KOPT-K1 (cell line): Measurements from ENCODE around the gene CFAP46.
"Not testable (repeated sequence)": the region's sequence is repeated elsewhere in the genome, so short reads cannot be mapped to it uniquely, and the experiment has no call there.

ENCODE experiments used
- H3K27ac ChIP-seq: fragments of 200-600 bp; sonication (generic); 2 replicates; pipeline ENCODE4 v1.5.1; 2016; ENCODE audit warnings: antibody characterized with exemption, mild to moderate bottlenecking, low read depth, low read length; ENCODE audit not compliant: poor library complexity, severe bottlenecking
- H3K36me3 ChIP-seq: fragments of 200-600 bp; sonication (generic); 2 replicates; pipeline ENCODE4 v1.5.1; 2017; ENCODE audit warnings: antibody characterized with exemption, mild to moderate bottlenecking, low read length, moderate library complexity; ENCODE audit not compliant: insufficient read depth
- H3K9me3 ChIP-seq: fragments of 200-600 bp; sonication (generic); 2 replicates; pipeline ENCODE4 v1.5.1; 2017; ENCODE audit warnings: antibody characterized with exemption, low read length, mild to moderate bottlenecking; ENCODE audit not compliant: insufficient read depth, poor library complexity, severe bottlenecking

Gene CFAP46

GRCh38 chr10:132836248-132836831, 106.0 kb downstream of the CFAP46 start:
- no peaks in the 10 kb centered on the region for H3K9me3 ChIP-seq
- no peak overlapping the region for H3K27ac ChIP-seq
- H3K36me3 ChIP-seq: no peaks in the 10 kb centered on the region

GRCh38 chr10:132835848-132836233, 106.5 kb downstream of the CFAP46 start:
- H3K27ac ChIP-seq: no peak overlapping the region
- H3K36me3 ChIP-seq: no peaks in the 10 kb centered on the region
- no peaks in the 10 kb centered on the region for H3K9me3 ChIP-seq

- H3K9me3 ChIP-seq: no peaks in the 10 kb centered on the region
- H3K36me3 ChIP-seq: no peaks in the 10 kb centered on the region
- H3K27ac ChIP-seq: no peak overlapping the region
These were observed 107.2 kb downstream of the CFAP46 start for GRCh38 chr10:132834891-132835847.

GRCh38 chr10:132834311-132834761, 108.0 kb downstream of the CFAP46 start:
- Histone ChIP-seq H3K27ac (no peak overlapping the region), H3K36me3 (no peaks in the 10 kb centered on the region), H3K9me3 (no peaks in the 10 kb centered on the region)

- Histone ChIP-seq H3K36me3 (no peaks in the 10 kb centered on the region), H3K27ac (no peak overlapping the region), H3K9me3 (no peaks in the 10 kb centered on the region)
These were observed 108.8 kb downstream of the CFAP46 start for GRCh38 chr10:132833421-132834111.

- H3K27ac ChIP-seq: no peak overlapping the region
- H3K9me3 ChIP-seq: peaks cover under 1% of the 10 kb centered on the region
- no peaks in the 10 kb centered on the region for H3K36me3 ChIP-seq
These were observed 110.0 kb downstream of the CFAP46 start for GRCh38 chr10:132832186-132832969.

GRCh38 chr10:132829403-132829802, 113.0 kb downstream of the CFAP46 start:
- no peaks in the 10 kb centered on the region for H3K36me3 ChIP-seq
- no peak overlapping the region for H3K27ac ChIP-seq
- H3K9me3 ChIP-seq: peaks cover 28% of the 10 kb centered on the region

GRCh38 chr10:132828681-132829080, 113.7 kb downstream of the CFAP46 start:
- H3K9me3 ChIP-seq: peaks cover 31% of the 10 kb centered on the region
- no peak overlapping the region for H3K27ac ChIP-seq
- H3K36me3 ChIP-seq: no peaks in the 10 kb centered on the region

- no peak overlapping the region for H3K27ac ChIP-seq
- peaks cover 31% of the 10 kb centered on the region for H3K9me3 ChIP-seq
- H3K36me3 ChIP-seq: no peaks in the 10 kb centered on the region
These were observed 114.4 kb downstream of the CFAP46 start for GRCh38 chr10:132827861-132828539.

GRCh38 chr10:132827423-132827789, 115.0 kb downstream of the CFAP46 start:
- Histone ChIP-seq H3K9me3 (peaks cover 31% of the 10 kb centered on the region), H3K27ac (no peak overlapping the region), H3K36me3 (no peaks in the 10 kb centered on the region)

- peaks cover 38% of the 10 kb centered on the region for H3K9me3 ChIP-seq
- H3K27ac ChIP-seq: no peak overlapping the region
- H3K36me3 ChIP-seq: no peaks in the 10 kb centered on the region
These were observed 115.6 kb downstream of the CFAP46 start for GRCh38 chr10:132826524-132827422.

GRCh38 chr10:132825783-132826523, 116.4 kb downstream of the CFAP46 start:
- H3K36me3 ChIP-seq, H3K27ac ChIP-seq: not testable (repeated sequence)
- peaks cover 41% of the 10 kb centered on the region for H3K9me3 ChIP-seq

GRCh38 chr10:132820056-132820455, 122.3 kb downstream of the CFAP46 start:
- H3K27ac ChIP-seq: no peak overlapping the region
- H3K9me3 ChIP-seq: peaks cover 18% of the 10 kb centered on the region
- no peaks in the 10 kb centered on the region for H3K36me3 ChIP-seq
